Measurements from ENCODE around the gene ZNF514.

Gene ZNF514

GRCh38 chr2:95166065-95166763 is 6.6 kb upstream of the ZNF514 start:
- DNase-seq (ENCODE audit: low read depth), result no peak
- H3K4me3 ChIP-seq (ENCODE audit: low read length), result peak overlapping the region; percentile 100
- TF ChIP-seq, protein P1, sequence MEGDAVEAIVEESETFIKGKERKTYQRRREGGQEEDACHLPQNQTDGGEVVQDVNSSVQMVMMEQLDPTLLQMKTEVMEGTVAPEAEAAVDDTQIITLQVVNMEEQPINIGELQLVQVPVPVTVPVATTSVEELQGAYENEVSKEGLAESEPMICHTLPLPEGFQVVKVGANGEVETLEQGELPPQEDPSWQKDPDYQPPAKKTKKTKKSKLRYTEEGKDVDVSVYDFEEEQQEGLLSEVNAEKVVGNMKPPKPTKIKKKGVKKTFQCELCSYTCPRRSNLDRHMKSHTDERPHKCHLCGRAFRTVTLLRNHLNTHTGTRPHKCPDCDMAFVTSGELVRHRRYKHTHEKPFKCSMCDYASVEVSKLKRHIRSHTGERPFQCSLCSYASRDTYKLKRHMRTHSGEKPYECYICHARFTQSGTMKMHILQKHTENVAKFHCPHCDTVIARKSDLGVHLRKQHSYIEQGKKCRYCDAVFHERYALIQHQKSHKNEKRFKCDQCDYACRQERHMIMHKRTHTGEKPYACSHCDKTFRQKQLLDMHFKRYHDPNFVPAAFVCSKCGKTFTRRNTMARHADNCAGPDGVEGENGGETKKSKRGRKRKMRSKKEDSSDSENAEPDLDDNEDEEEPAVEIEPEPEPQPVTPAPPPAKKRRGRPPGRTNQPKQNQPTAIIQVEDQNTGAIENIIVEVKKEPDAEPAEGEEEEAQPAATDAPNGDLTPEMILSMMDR (conservative IDR thresholded peaks at IDR 0.05; ENCODE audit: low read length), result no peak

GRCh38 chr2:95165371-95166064 is 5.9 kb upstream of the ZNF514 start, which contains the start of gene ZNF2:
TSS of gene ZNF2 (plus strand) at chr2:95165809. CDS start at chr2:95176227, 10,418 bp downstream.
- TF ChIP-seq, protein P1 (conservative IDR thresholded peaks at IDR 0.05; ENCODE audit: low read length), result no peak; the same call in 1 of the 2 replicates
- H3K4me3 ChIP-seq (ENCODE audit: low read length), result peak within 1 kb of the TSS; percentile 100
- peak; percentile 97 for DNase-seq (ENCODE audit: low read depth)

- TF ChIP-seq, protein P1 (conservative IDR thresholded peaks at IDR 0.05; ENCODE audit: low read length), result no peak
- DNase-seq (ENCODE audit: low read depth), result no peak
- H3K4me3 ChIP-seq (ENCODE audit: low read length), result peak overlapping the region; percentile 100
Observed at GRCh38 chr2:95165030-95165370, 5.4 kb upstream of the ZNF514 start.

GRCh38 chr2:95158891-95159619 is 593 bp downstream of the ZNF514 start:
- TF ChIP-seq, protein P1 (conservative IDR thresholded peaks at IDR 0.05; ENCODE audit: low read length), result no peak
- H3K4me3 ChIP-seq (ENCODE audit: low read length), result peak overlapping the region; percentile 83
- peak; percentile 37 for DNase-seq (ENCODE audit: low read depth)

DNA sequence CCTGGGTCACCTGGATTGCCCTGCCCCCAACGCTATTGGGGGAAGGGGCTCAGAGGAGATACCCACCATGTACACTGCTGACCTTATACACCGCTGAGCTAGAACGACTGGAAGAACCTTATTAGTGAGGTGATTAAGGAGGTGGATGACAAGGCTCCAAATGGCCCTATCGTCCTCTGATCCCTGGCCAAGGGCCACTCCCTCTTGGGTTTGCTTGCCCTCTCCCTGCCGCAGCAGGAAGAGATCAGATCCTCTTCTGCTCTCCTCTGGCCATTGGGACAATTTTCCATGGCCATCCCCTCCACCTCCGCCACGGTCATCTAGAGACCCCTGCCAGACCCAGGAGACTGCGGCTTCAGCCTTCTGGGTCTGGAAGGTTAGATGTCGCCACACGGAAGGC is 1.2 kb downstream of the ZNF514 start:
- TF ChIP-seq, protein P1 (conservative IDR thresholded peaks at IDR 0.05; ENCODE audit: low read length), result no peak
- DNase-seq (ENCODE audit: low read depth), result no peak
- peak overlapping the region; percentile 83 for H3K4me3 ChIP-seq (ENCODE audit: low read length)

DNA sequence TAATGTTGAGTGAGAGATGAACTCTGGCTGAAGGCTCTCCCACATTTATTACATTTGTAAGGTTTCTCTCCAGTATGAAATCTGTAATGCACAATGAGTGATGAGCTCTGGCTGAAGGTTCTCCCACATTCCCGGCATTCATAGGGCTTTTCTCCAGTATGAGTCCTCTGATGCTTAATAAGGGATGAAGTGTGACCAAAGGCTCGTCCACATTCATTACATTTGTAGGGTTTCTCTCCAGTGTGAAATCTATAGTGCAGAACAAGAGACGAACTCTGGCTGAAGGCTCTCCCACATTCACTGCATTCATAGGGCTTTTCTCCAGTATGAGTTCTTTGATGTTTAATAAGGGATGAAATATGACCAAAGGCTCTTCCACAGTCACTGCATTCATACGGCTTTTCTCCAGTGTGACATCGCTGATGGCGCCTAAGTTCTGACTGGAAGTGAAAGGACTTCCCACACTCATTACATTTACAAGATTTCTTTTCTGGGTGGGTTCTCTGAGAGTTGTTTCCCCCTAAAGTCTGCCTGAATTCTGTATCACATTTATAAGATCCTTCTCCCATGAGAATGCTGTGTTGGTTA is 10.2 kb downstream of the ZNF514 start:
- no peak overlapping the region for H3K4me3 ChIP-seq (ENCODE audit: low read length)
- TF ChIP-seq, protein P1 (conservative IDR thresholded peaks at IDR 0.05; ENCODE audit: low read length), result no peak
- DNase-seq (ENCODE audit: low read depth), result no peak

Measured in AG10803 (cell line).